Kidney (tissue), 14 donors: Measurements from ENCODE around the gene PTPN2. TPM values are rescaled to one million over a fixed set of nuclear protein-coding genes. Genes with fewer than 3 reads are reported as not detected.

ENCODE experiments used
- DNase-seq, 5 donors: peaks; one replicate each; pipeline ENCODE4 v3.0.0-alpha.2; 2013 to 2020
- FAIRE-seq: peaks from 2 replicates; lab custom pipeline; 2012; peaks lifted over from hg19 to GRCh38; lab: Jason Lieb, UNC
- H3K27ac ChIP-seq, 2 donors: one replicate each; pipeline ENCODE4 v1.7.0; 2013; ENCODE audit warnings: low read depth in 2 of 2, low read length in 2 of 2, inconsistent platforms in 1 of 2
- H3K27me3 ChIP-seq: one replicate; pipeline ENCODE4 v1.7.1; 2013; ENCODE audit warnings: low read length, inconsistent platforms; ENCODE audit not compliant: control insufficient read depth, insufficient read depth
- H3K36me3 ChIP-seq, 3 donors: one replicate each; pipeline versions ENCODE4 v1.7.0 to v1.7.1; 2013; ENCODE audit warnings: low read length in 3 of 3, control low read depth in 1 of 3, inconsistent platforms in 1 of 3; ENCODE audit not compliant: insufficient read depth in 3 of 3, control insufficient read depth in 2 of 3
- H3K4me1 ChIP-seq, 3 donors: one replicate each; pipeline versions ENCODE4 v1.7.0 to v1.7.1; 2013; ENCODE audit warnings: low read length in 3 of 3, inconsistent platforms in 1 of 3, low read depth in 1 of 3; ENCODE audit not compliant: control insufficient read depth in 2 of 3, insufficient read depth in 2 of 3
- H3K4me3 ChIP-seq, 3 donors: one replicate each; pipeline versions ENCODE4 v1.7.0 to v1.8.1; 2013; ENCODE audit warnings: low read length in 3 of 3, control low read depth in 1 of 3, inconsistent platforms in 1 of 3
- H3K9ac ChIP-seq, 3 donors: one replicate each; pipeline versions ENCODE4 v1.7.0 to v1.7.1; 2013; ENCODE audit warnings: low read length in 3 of 3, control low read depth in 1 of 3, inconsistent platforms in 1 of 3
- H3K9me3 ChIP-seq, 3 donors: one replicate each; pipeline versions ENCODE4 v1.7.0 to v1.7.1; 2013; ENCODE audit warnings: low read length in 3 of 3, control low read depth in 1 of 3, inconsistent platforms in 1 of 3; ENCODE audit not compliant: control insufficient read depth in 2 of 3, insufficient read depth in 1 of 3
- intact Hi-C: fragments of 100-400 bp; cut with DNase I; formaldehyde crosslinking; loops from one replicate; pipeline ENCODE4 v1.11.1; 2022
- polyA plus RNA-seq: library from polyadenylated mRNA; stranded (reverse); fragments of 350-450 nt; fragmentation: Illumina TruSeq; extraction: RNeasy Lipid Tissue Mini Kit (QIAGEN cat#74804); gene quantifications from one replicate; pipeline ENCODE4 v1.2.3, GENCODE V29; 2014; ENCODE audit warnings: low read depth, low replicate concordance; ENCODE audit not compliant: insufficient read depth
- total RNA-seq: library from RNA; stranded (reverse); fragmentation: NEBNext Ultra II Directional; extraction: Animal tissue kit (Norgen Biotek cat#: 25700); gene quantifications from one replicate; pipeline ENCODE4 v1.2.1, GENCODE V29; 2021
- TF ChIP-seq, protein P1 (sequence below): IDR thresholded peaks from 3 replicates; pipeline ENCODE4 v1.5.1; 2012; ENCODE audit warnings: mild to moderate bottlenecking, moderate library complexity, borderline replicate concordance; ENCODE audit not compliant: insufficient read depth; ENCODE audit errors: extremely low read depth
- donor health status: control.
- donor health status: control.
- donor health status: control.
- donor health status: control.
- donor health status: control.
- donor health status: DM: yes; HTN: yes; CAD: no.
- donor health status: Normal renal cell carcinoma (clear cell type).

PTPN2 gene
- total and polyA plus RNA-seq, 2 donors from 2014 or later, result 23.4 to 45.8 TPM

DNA sequence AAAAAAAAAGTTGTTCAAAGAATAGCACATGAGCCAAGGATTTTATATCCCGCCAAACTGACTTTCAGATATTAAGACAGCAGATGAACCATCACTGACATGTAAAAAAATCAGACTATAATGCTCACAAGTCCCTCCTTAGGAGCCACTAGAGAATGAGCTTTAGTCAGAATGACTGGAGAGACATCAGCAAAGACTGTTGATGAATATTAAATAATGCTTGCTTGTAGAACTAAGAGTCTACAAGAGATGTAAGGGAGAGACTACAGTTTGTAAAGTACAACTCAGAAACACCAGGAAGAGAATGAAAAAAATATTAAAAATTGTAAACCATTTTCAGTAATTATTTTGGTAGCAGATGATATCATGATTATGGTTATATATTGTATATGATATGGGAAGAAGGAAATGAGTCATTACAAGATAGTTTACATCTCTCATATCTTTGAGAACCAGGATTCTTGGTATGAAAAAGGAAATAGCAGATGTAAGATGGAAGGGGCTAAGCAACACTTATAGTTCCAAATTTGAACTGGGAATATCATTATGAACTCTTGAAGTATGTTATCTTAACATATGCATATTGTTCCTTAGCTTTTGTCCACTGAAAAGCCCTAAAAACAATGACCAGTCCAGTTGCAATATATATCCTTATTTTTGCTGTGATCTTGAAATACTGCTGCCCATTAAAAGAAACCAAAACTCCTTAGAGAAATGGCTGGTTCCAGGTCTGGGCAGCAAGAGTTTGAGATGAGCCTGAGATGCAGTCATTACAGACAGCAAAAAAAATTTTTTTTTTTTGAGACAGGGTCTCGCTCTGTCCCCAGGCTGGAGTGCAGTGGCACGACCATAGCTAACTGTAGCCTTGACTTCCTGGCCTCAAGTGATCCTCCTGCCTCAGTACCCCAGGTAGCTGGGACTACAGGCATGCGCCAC lies 55.7 kb downstream of the PTPN2 start:
- no peak overlapping the region for H3K27ac ChIP-seq
- no peaks in the 10 kb centered on the region for H3K4me1 ChIP-seq
- H3K4me3 ChIP-seq, result no peak overlapping the region
- peaks cover 5 to 6% (median 6%) of the 10 kb centered on the region in 3 donors for H3K36me3 ChIP-seq
- FAIRE-seq (no peak), DNase-seq (no peak)
- no peaks in the 10 kb centered on the region for H3K9me3 ChIP-seq
- intact Hi-C loops, result no loop called here
- no peak overlapping the region for H3K9ac ChIP-seq
- H3K27me3 ChIP-seq, result no peaks in the 10 kb centered on the region
- TF ChIP-seq, protein P1, sequence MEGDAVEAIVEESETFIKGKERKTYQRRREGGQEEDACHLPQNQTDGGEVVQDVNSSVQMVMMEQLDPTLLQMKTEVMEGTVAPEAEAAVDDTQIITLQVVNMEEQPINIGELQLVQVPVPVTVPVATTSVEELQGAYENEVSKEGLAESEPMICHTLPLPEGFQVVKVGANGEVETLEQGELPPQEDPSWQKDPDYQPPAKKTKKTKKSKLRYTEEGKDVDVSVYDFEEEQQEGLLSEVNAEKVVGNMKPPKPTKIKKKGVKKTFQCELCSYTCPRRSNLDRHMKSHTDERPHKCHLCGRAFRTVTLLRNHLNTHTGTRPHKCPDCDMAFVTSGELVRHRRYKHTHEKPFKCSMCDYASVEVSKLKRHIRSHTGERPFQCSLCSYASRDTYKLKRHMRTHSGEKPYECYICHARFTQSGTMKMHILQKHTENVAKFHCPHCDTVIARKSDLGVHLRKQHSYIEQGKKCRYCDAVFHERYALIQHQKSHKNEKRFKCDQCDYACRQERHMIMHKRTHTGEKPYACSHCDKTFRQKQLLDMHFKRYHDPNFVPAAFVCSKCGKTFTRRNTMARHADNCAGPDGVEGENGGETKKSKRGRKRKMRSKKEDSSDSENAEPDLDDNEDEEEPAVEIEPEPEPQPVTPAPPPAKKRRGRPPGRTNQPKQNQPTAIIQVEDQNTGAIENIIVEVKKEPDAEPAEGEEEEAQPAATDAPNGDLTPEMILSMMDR, result no peak

DNA sequence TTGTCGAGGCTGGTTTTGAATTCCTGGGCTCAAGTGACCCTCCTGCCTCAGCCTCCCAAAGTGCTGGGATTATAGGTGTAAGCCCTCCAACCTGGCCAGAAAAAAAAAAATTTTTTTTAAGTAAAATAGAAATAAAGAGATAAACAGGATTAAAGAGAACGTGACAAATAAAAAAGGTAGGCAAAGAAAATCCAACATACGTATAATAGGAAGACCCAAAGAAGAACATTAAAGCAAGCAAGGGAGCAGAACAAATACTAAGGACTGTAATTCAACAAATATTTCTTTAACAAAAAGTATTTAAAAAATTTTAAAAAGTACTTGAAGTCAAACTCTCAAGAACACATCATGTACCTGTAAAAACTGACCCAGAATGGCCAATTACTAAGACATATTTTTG lies 56.4 kb downstream of the PTPN2 start:
- no peak for FAIRE-seq
- intact Hi-C loops, result no loop called here
- no peaks in the 10 kb centered on the region for H3K27me3 ChIP-seq
- TF ChIP-seq, protein P1, result no peak
- no peak overlapping the region for H3K27ac ChIP-seq
- H3K9ac ChIP-seq, result no peak overlapping the region
- no peaks in the 10 kb centered on the region for H3K4me1 ChIP-seq
- no peak overlapping the region for H3K4me3 ChIP-seq
- no peaks in the 10 kb centered on the region for H3K9me3 ChIP-seq
- no peak for DNase-seq
- H3K36me3 ChIP-seq, result peaks cover 5 to 6% (median 6%) of the 10 kb centered on the region in 3 donors

DNA sequence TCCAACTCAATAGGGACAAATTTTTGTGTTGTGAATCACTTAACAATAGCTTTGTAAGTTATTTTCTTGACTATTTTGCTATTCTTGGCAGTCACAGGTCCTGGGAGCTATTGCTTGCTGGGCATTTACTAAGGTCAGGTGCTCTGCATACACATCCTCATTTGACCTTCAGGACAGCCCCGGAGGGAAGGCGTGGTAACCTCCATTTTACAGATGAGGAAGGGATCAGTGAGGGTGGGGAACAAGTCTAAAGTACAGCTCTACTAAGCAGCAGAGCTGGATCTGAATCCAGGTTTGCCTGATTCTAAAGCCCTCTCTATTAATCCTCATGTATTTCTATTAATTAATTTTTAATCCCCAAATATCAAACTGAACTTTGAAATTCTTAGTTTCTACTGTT lies 58.8 kb downstream of the PTPN2 start:
- intact Hi-C loops, result no loop called here
- H3K4me3 ChIP-seq, result no peak overlapping the region
- FAIRE-seq, result no peak
- H3K9me3 ChIP-seq, result no peaks in the 10 kb centered on the region
- TF ChIP-seq, protein P1, result no peak
- no peak overlapping the region for H3K27ac ChIP-seq
- peaks cover 5 to 6% (median 6%) of the 10 kb centered on the region in 3 donors for H3K36me3 ChIP-seq
- H3K9ac ChIP-seq, result no peak overlapping the region
- H3K27me3 ChIP-seq, result no peaks in the 10 kb centered on the region
- H3K4me1 ChIP-seq, result no peaks in the 10 kb centered on the region
- no peak for DNase-seq
